ENCODE results near the gene SDCCAG8. TPM values are rescaled to one million over a fixed set of nuclear protein-coding genes. Genes with fewer than 3 reads are reported as not detected.

Gene SDCCAG8
- total RNA-seq, 1 donor = 42.7 TPM

DNA sequence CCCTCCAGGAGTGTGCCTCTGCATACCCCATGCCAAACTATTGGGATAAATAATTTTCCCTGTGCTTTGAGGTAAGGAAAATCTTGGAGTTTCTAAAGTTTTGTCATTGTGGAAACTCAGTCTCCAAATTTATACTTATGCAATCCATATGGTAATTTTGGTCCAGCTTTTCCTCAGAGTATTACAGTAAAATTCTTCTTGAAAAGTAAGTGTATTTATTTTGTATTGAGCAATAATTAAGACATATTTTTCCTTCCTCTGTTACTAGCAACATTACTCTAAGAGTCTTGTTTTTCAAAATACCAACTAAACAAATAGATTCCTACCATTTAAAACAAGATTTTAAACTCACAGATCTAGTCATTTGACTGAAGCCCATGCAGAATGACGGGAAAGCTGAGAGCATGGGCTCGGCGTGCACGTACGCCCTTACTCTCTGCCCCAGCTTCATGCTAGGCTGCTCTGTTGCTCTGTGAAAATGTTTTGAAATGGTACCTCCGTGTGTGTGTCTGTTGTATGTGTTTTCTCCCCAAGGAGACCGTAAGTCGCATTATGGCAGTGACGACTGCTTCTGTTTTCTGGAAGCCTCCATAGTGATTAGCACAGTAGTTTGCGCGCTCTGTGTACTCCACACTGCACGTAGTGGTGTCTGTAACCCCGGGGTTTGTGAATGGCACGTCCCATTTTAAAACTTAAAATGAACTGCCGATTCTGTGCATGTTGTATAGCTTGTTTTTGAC is 165.3 kb downstream of the SDCCAG8 start:
- peak overlapping the region; percentile 80 for H2AFZ ChIP-seq (ENCODE audit: low read length)
- no peak for DNase-seq (ENCODE audit: insufficient read length, low spot score, missing footprints)
- TF ChIP-seq, protein P1, sequence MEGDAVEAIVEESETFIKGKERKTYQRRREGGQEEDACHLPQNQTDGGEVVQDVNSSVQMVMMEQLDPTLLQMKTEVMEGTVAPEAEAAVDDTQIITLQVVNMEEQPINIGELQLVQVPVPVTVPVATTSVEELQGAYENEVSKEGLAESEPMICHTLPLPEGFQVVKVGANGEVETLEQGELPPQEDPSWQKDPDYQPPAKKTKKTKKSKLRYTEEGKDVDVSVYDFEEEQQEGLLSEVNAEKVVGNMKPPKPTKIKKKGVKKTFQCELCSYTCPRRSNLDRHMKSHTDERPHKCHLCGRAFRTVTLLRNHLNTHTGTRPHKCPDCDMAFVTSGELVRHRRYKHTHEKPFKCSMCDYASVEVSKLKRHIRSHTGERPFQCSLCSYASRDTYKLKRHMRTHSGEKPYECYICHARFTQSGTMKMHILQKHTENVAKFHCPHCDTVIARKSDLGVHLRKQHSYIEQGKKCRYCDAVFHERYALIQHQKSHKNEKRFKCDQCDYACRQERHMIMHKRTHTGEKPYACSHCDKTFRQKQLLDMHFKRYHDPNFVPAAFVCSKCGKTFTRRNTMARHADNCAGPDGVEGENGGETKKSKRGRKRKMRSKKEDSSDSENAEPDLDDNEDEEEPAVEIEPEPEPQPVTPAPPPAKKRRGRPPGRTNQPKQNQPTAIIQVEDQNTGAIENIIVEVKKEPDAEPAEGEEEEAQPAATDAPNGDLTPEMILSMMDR (IDR thresholded peaks at IDR 0.05; ENCODE audit: extremely low read depth, low read depth, low read length) = no peak
- peaks cover 6% of the 10 kb centered on the region for H3K36me3 ChIP-seq (ENCODE audit: insufficient read depth, low read length)
- no peaks in the 10 kb centered on the region for H3K79me2 ChIP-seq (ENCODE audit: insufficient read depth, low read length)
- H3K4me1 ChIP-seq (ENCODE audit: insufficient read depth, low read length) = peaks cover 16% of the 10 kb centered on the region
- no peaks in the 10 kb centered on the region for H4K20me1 ChIP-seq (ENCODE audit: insufficient read depth, low read length)
- H3K4me3 ChIP-seq (ENCODE audit: insufficient read depth, low read length) = peak overlapping the region; percentile 67
- H3K27ac ChIP-seq (ENCODE audit: low read depth, low read length) = peak overlapping the region; percentile 82
- no peaks in the 10 kb centered on the region for H3K27me3 ChIP-seq (ENCODE audit: insufficient read depth, low read length)
- peak overlapping the region; percentile 91 for H3K4me2 ChIP-seq (ENCODE audit: insufficient read depth, low read length)
- no peaks in the 10 kb centered on the region for H3K9me3 ChIP-seq (ENCODE audit: low read depth, low read length)

DNA sequence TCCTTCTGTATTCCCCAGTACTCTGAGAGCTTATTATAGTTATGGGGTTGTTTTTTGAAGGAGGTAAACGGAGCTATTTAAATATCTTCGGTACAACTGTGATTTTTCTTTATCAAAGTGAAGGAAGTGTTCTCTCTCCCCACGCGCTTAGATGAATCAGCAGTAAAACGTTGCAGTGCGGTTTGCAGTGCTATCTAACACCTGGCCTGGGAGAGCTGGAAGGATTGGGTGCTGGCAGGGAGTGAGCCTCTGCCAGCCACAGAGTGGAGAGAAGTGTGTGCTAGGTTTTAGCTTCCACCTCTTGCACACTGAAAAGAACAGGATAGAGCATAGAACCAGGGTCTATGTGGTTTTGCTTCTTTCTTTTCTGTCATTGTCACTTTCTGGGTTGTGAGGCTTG is 165.9 kb downstream of the SDCCAG8 start:
- DNase-seq (ENCODE audit: insufficient read length, low spot score, missing footprints) = no peak
- H3K4me2 ChIP-seq (ENCODE audit: insufficient read depth, low read length) = peak overlapping the region; percentile 91
- H3K9me3 ChIP-seq (ENCODE audit: low read depth, low read length) = no peaks in the 10 kb centered on the region
- H4K20me1 ChIP-seq (ENCODE audit: insufficient read depth, low read length) = no peaks in the 10 kb centered on the region
- peak overlapping the region; percentile 67 for H3K4me3 ChIP-seq (ENCODE audit: insufficient read depth, low read length)
- H2AFZ ChIP-seq (ENCODE audit: low read length) = peak overlapping the region; percentile 80
- no peaks in the 10 kb centered on the region for H3K79me2 ChIP-seq (ENCODE audit: insufficient read depth, low read length)
- H3K36me3 ChIP-seq (ENCODE audit: insufficient read depth, low read length) = peaks cover 8% of the 10 kb centered on the region
- H3K4me1 ChIP-seq (ENCODE audit: insufficient read depth, low read length) = peaks cover 16% of the 10 kb centered on the region
- no peaks in the 10 kb centered on the region for H3K27me3 ChIP-seq (ENCODE audit: insufficient read depth, low read length)
- TF ChIP-seq, protein P1 (IDR thresholded peaks at IDR 0.05; ENCODE audit: extremely low read depth, low read depth, low read length) = no peak
- peak overlapping the region; percentile 82 for H3K27ac ChIP-seq (ENCODE audit: low read depth, low read length)

DNA sequence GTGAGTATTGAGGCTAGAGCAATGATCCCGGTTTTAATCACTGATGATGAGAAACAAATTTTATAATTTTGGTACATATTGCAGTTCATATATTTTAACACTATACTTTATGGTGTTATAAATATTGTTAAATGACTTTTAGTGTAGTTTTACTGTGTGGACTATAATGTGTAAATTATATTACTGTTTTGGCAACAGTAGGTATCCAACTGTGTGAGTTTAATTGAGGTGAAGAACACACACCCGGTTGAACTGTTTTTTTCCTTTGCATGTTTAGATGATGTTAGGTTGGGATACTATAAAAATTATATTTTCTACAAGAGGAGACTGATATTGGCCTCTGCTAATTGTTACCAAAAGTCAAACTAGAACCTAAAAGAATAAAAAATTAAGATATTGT is 166.5 kb downstream of the SDCCAG8 start:
- TF ChIP-seq, protein P1 (IDR thresholded peaks at IDR 0.05; ENCODE audit: extremely low read depth, low read depth, low read length) = no peak
- H3K27me3 ChIP-seq (ENCODE audit: insufficient read depth, low read length) = no peaks in the 10 kb centered on the region
- H3K4me1 ChIP-seq (ENCODE audit: insufficient read depth, low read length) = peaks cover 16% of the 10 kb centered on the region
- H3K4me3 ChIP-seq (ENCODE audit: insufficient read depth, low read length) = no peak overlapping the region
- no peaks in the 10 kb centered on the region for H3K79me2 ChIP-seq (ENCODE audit: insufficient read depth, low read length)
- H3K36me3 ChIP-seq (ENCODE audit: insufficient read depth, low read length) = peaks cover 12% of the 10 kb centered on the region
- H4K20me1 ChIP-seq (ENCODE audit: insufficient read depth, low read length) = no peaks in the 10 kb centered on the region
- H2AFZ ChIP-seq (ENCODE audit: low read length) = no peak overlapping the region
- H3K9me3 ChIP-seq (ENCODE audit: low read depth, low read length) = no peaks in the 10 kb centered on the region
- peak overlapping the region; percentile 91 for H3K4me2 ChIP-seq (ENCODE audit: insufficient read depth, low read length)
- DNase-seq (ENCODE audit: insufficient read length, low spot score, missing footprints) = no peak
- H3K27ac ChIP-seq (ENCODE audit: low read depth, low read length) = no peak overlapping the region

DNA sequence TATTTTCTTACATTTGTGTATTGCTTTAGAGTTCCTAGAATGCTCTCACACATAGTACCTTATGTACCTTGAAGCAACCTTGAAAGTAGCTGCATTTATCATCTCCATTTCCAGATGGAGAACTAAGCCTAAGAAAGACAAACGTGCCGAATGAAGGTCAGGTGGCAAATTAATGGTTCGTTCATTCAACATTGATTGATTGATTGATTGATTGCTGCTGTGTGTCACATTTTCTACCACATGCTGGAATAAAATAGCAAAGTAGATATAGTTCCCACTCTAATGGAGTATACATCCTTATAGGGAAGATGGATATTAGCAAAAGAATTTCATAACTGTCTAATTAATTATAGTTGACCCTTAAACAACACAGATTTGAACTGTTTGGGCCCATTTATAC is 172.2 kb downstream of the SDCCAG8 start:
- no peaks in the 10 kb centered on the region for H3K27me3 ChIP-seq (ENCODE audit: insufficient read depth, low read length)
- H3K4me2 ChIP-seq (ENCODE audit: insufficient read depth, low read length) = no peak overlapping the region
- no peaks in the 10 kb centered on the region for H4K20me1 ChIP-seq (ENCODE audit: insufficient read depth, low read length)
- DNase-seq (ENCODE audit: insufficient read length, low spot score, missing footprints) = no peak
- H3K36me3 ChIP-seq (ENCODE audit: insufficient read depth, low read length) = peaks cover 20% of the 10 kb centered on the region
- H3K27ac ChIP-seq (ENCODE audit: low read depth, low read length) = no peak overlapping the region
- H3K9me3 ChIP-seq (ENCODE audit: low read depth, low read length) = no peaks in the 10 kb centered on the region
- no peak overlapping the region for H3K4me3 ChIP-seq (ENCODE audit: insufficient read depth, low read length)
- no peaks in the 10 kb centered on the region for H3K79me2 ChIP-seq (ENCODE audit: insufficient read depth, low read length)
- TF ChIP-seq, protein P1 (IDR thresholded peaks at IDR 0.05; ENCODE audit: extremely low read depth, low read depth, low read length) = no peak
- no peak overlapping the region for H2AFZ ChIP-seq (ENCODE audit: low read length)
- H3K4me1 ChIP-seq (ENCODE audit: insufficient read depth, low read length) = no peaks in the 10 kb centered on the region
